Endometrium (tissue), 2 donors: ENCODE results near the gene GSK3B.
"Not testable (repeated sequence)": the region's sequence is repeated elsewhere in the genome, so short reads cannot be mapped to it uniquely, and the experiment has no call there.

Experiments
- FAIRE-seq: peaks from 2 replicates; lab custom pipeline; 2012; peaks lifted over from hg19 to GRCh38; lab: Jason Lieb, UNC
- donor health status: control.
- donor health status: control.

The GSK3B gene

GRCh38 chr3:119933207-119933606, 161.0 kb downstream of the GSK3B start:
- peak; percentile 72 for FAIRE-seq

DNA sequence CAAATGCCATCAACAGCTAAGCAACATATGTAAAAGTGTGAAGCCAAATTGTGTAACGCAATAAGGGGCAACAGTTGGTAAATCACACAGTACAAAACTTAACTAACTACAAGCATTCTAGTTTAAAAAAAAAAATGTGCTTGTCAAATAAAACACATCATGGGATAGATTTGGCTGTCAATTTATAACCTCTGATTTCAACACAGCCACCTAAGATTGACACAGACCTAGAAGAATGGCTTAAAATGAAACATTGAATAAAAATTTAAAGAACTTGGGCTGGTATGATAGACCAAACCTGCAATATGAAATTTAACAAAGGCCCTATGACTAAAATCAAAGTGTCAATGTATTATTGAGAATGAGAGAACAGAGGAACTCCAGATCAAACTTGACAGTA, 164.0 kb downstream of the GSK3B start:
- FAIRE-seq: no peak

- FAIRE-seq: no peak
These were observed 167.1 kb downstream of the GSK3B start for GRCh38 chr3:119927190-119927589.

GRCh38 chr3:119924111-119925094, 169.8 kb downstream of the GSK3B start:
- no peak for FAIRE-seq

GRCh38 chr3:119918992-119919933, 175.0 kb downstream of the GSK3B start:
- FAIRE-seq: no peak

- no peak for FAIRE-seq
These were observed 181.2 kb downstream of the GSK3B start for GRCh38 chr3:119913021-119913420.

- no peak for FAIRE-seq
These were observed 182.0 kb downstream of the GSK3B start for GRCh38 chr3:119912220-119912619.

GRCh38 chr3:119911748-119912147, 182.5 kb downstream of the GSK3B start:
- no peak for FAIRE-seq

GRCh38 chr3:119902061-119902460, 192.2 kb downstream of the GSK3B start:
- no peak for FAIRE-seq

DNA sequence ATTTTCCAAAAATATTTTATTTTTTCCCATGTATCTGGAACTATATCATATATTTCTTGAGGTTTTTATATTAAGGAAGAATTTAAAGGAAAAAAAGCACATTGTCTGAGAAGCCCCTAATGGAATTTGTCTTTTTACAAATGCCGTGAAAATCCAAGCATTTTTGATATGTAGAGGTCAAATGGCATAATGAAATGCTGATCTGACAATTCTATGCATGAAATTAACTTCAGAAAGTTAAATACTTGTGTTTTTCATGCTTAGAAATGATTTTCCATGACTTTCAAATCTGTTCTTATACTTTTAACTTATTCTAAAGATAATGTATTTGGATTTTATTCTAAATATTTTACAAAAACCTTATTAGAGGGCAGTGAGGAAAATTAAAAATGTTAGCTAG, 193.1 kb downstream of the GSK3B start:
- FAIRE-seq: no peak

GRCh38 chr3:119899192-119899511, 195.1 kb downstream of the GSK3B start:
- no peak for FAIRE-seq

DNA sequence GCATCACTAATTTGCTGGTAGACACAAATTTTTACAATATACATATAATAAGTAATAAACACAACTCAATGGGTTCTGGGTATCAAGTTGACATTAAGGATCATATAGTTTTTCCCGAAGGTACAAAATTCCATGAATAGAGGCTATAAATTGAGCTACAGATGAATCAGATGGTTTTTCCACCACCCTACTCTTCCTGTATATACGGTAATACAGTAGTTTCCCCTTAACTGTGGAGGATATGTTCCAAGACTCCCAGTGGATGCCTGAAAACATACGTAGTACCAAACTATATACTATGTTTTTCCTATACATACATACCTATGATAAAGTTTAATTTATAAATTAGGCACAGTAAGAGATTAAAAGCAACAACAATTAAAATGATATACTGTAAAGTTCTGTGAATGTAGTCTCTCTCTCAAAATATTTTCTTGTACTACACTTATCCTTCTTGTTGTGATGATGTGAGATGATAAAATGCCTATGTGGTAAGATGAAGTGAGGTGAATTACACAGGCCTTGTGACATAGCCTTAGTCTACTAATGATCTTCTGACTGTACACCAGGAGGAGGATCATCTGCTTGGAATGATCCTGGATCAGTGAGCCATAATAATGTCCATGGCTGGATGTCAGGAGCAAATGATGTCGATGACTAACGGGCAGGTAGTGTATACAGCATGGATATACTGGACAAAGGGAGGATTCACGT, 195.6 kb downstream of the GSK3B start:
- FAIRE-seq: no peak

- FAIRE-seq: no peak
These were observed 200.1 kb downstream of the GSK3B start for GRCh38 chr3:119894195-119894594.

DNA sequence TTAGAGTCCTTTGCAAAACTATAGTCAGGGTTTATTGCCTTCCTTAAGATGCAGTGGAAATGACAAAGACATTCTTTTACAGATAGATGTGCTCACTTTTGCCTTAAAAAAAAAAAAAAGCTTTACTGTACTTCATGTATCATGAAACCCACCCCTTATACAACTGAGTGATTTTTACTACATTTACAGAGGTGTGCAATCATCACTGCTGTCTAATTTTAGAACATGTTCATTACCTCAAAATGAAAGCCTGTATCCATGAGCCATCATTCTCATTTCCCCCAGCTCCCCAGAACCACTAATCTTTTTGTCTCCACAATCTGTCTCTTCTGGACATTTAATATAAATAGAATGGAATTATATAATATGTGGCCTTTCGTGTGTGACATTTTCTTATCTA, 200.5 kb downstream of the GSK3B start:
- FAIRE-seq: no peak

GRCh38 chr3:119891944-119892721, 202.1 kb downstream of the GSK3B start:
- FAIRE-seq: peak; percentile 93

- FAIRE-seq: not testable (repeated sequence)
These were observed 205.6 kb downstream of the GSK3B start for GRCh38 chr3:119888681-119889080.

GRCh38 chr3:119885746-119886530, 208.3 kb downstream of the GSK3B start:
- FAIRE-seq: no peak

GRCh38 chr3:119884161-119884557, 210.1 kb downstream of the GSK3B start:
- no peak for FAIRE-seq

- FAIRE-seq: no peak
These were observed 210.6 kb downstream of the GSK3B start for GRCh38 chr3:119883461-119884160.

GRCh38 chr3:119880966-119881365, 213.3 kb downstream of the GSK3B start:
- FAIRE-seq: no peak
